H1 (cell line): ENCODE measurements around the gene P2RX6. TPM values are rescaled to one million over a fixed set of nuclear protein-coding genes. Genes with fewer than 3 reads are reported as not detected.

Source experiments
- CTCF ChIA-PET: fragments of 300-600 bp; sonication (Branson Sonifier 250); formaldehyde crosslinking; loops from one replicate; lab custom pipeline; 2021; ENCODE audit not compliant: partially characterized antibody; lab: Charles Lee
- POLR2A ChIA-PET: fragments of 300-600 bp; sonication (Branson Sonifier 250); formaldehyde crosslinking; loops from one replicate; lab custom pipeline; 2021; ENCODE audit warnings: inconsistent platforms; ENCODE audit not compliant: partially characterized antibody; lab: Charles Lee
- DNase-seq, 2 experiments: peaks; one replicate each; pipeline versions ENCODE4 v3.0.0 to v3.0.0-alpha.2; 2010 to 2022; ENCODE audit warnings: low spot score in 2 of 2, low read depth in 1 of 2, mixed read lengths in 1 of 2
- FAIRE-seq: peaks from 2 replicates; lab custom pipeline; 2011; peaks lifted over from hg19 to GRCh38; lab: Jason Lieb, UNC
- H2AFZ ChIP-seq: 2 replicates; pipeline ENCODE4 v1.8.1; 2012; ENCODE audit warnings: low read length, inconsistent platforms
- H2AK5ac ChIP-seq: 2 replicates; pipeline ENCODE4 v1.6.1; 2013; ENCODE audit warnings: low read depth, low read length
- H2BK120ac ChIP-seq: replicated peaks from 2 replicates; pipeline ENCODE3; 2013; ENCODE audit warnings: low read depth, low read length, inconsistent platforms
- H2BK12ac ChIP-seq: 2 replicates; pipeline ENCODE4 v1.6.1; 2013; ENCODE audit warnings: low read depth, low read length
- H2BK15ac ChIP-seq: 2 replicates; pipeline ENCODE4 v1.6.1; 2013; ENCODE audit warnings: low read length
- H2BK20ac ChIP-seq: 2 replicates; pipeline ENCODE4 v1.6.1; 2013; ENCODE audit warnings: low read length
- H2BK5ac ChIP-seq: 2 replicates; pipeline ENCODE4 v1.6.1; 2013; ENCODE audit warnings: low read depth, low read length
- H3K14ac ChIP-seq: 2 replicates; pipeline ENCODE4 v1.6.1; 2013; ENCODE audit warnings: inconsistent platforms; ENCODE audit not compliant: insufficient read length
- H3K18ac ChIP-seq: 2 replicates; pipeline ENCODE4 v1.6.1; 2013; ENCODE audit warnings: low read length; ENCODE audit errors: extremely low read depth
- H3K23ac ChIP-seq: 2 replicates; pipeline ENCODE4 v1.6.1; 2013; ENCODE audit warnings: inconsistent platforms; ENCODE audit not compliant: insufficient read length
- H3K23me2 ChIP-seq: 2 replicates; pipeline ENCODE4 v1.6.1; 2013; ENCODE audit warnings: low read depth, low read length
- H3K27ac ChIP-seq: 2 replicates; pipeline ENCODE4 v1.6.1; 2011; ENCODE audit warnings: low read depth, low read length, inconsistent platforms
- H3K27me3 ChIP-seq, 4 experiments: replicated peaks in 1 of 4; 1 replicate in 1 of 4; 2 replicates in 3 of 4; pipeline versions ENCODE4 v1.6.1 to v1.8.1; 2011 to 2013; ENCODE audit warnings: low read length in 3 of 4, mild to moderate bottlenecking in 3 of 4, inconsistent platforms in 2 of 4, mixed read lengths in 2 of 4, moderate library complexity in 1 of 4; ENCODE audit not compliant: control insufficient read depth in 3 of 4, insufficient read depth in 3 of 4; ENCODE audit errors: extremely low read depth in 1 of 4
- H3K36me3 ChIP-seq, 4 experiments: 2 replicates each; pipeline versions ENCODE4 v1.6.1 to v1.8.1; 2011 to 2013; ENCODE audit warnings: mild to moderate bottlenecking in 4 of 4, low read length in 3 of 4, moderate library complexity in 2 of 4, control low read depth in 1 of 4, inconsistent platforms in 1 of 4; ENCODE audit not compliant: insufficient read depth in 4 of 4, control insufficient read depth in 2 of 4
- H3K4ac ChIP-seq: replicated peaks from 2 replicates; pipeline ENCODE3; 2013; ENCODE audit warnings: low read length, low read depth, mixed read lengths, inconsistent platforms; ENCODE audit not compliant: insufficient read length
- H3K4me1 ChIP-seq, 4 experiments: replicated peaks in 1 of 4; 1 replicate in 1 of 4; 2 replicates in 3 of 4; pipeline versions ENCODE4 v1.6.1 to v1.8.1; 2011 to 2013; ENCODE audit warnings: low read length in 3 of 4, inconsistent platforms in 2 of 4, mixed read lengths in 1 of 4; ENCODE audit not compliant: insufficient read depth in 4 of 4, control insufficient read depth in 3 of 4
- H3K4me2 ChIP-seq, 2 experiments: 2 replicates each; pipeline versions ENCODE4 v1.6.1 to v1.8.1; 2011 to 2013; ENCODE audit warnings: low read depth in 2 of 2, low read length in 2 of 2, control low read depth in 1 of 2, inconsistent platforms in 1 of 2, mild to moderate bottlenecking in 1 of 2; ENCODE audit not compliant: insufficient read depth in 1 of 2
- H3K4me3 ChIP-seq, 4 experiments: fragments of 200-600, 300-600 bp in 1 of 4; sonication (generic), shearing (Covaris generic), sonication (Bioruptor Twin) in 1 of 4; 2 replicates each; pipeline versions ENCODE4 v1.5.1 to v1.8.1; 2011 to 2016; ENCODE audit warnings: low read length in 4 of 4, low read depth in 3 of 4, control low read depth in 2 of 4, inconsistent platforms in 2 of 4, mild to moderate bottlenecking in 2 of 4, mixed read lengths in 1 of 4, moderate library complexity in 1 of 4; ENCODE audit not compliant: insufficient read depth in 2 of 4; ENCODE audit errors: extremely low read depth in 1 of 4
- H3K56ac ChIP-seq: replicated peaks from 2 replicates; pipeline ENCODE3; 2013; ENCODE audit warnings: low read depth, mild to moderate bottlenecking, mixed read lengths, low read length, inconsistent platforms; ENCODE audit not compliant: insufficient read length
- H3K79me1 ChIP-seq: 2 replicates; pipeline ENCODE4 v1.6.1; 2013; ENCODE audit warnings: low read depth, low read length, control low read depth
- H3K79me2 ChIP-seq, 2 experiments: 2 replicates each; pipeline versions ENCODE4 v1.6.1 to v1.8.1; 2012 to 2013; ENCODE audit warnings: low read length in 2 of 2, mild to moderate bottlenecking in 2 of 2, inconsistent platforms in 1 of 2; ENCODE audit not compliant: insufficient read depth in 2 of 2, control insufficient read depth in 1 of 2
- H3K9ac ChIP-seq, 4 experiments: replicated peaks in 1 of 4; 1 replicate in 1 of 4; 2 replicates in 3 of 4; pipeline versions ENCODE4 v1.6.1 to v1.8.1; 2011 to 2013; ENCODE audit warnings: low read depth in 3 of 4, low read length in 3 of 4, control low read depth in 2 of 4, mild to moderate bottlenecking in 2 of 4, moderate library complexity in 2 of 4, inconsistent platforms in 1 of 4; ENCODE audit errors: extremely low read depth in 1 of 4
- H3K9me3 ChIP-seq, 2 experiments: 2 replicates each; pipeline versions ENCODE4 v1.6.1 to v1.8.1; 2012 to 2013; ENCODE audit warnings: mild to moderate bottlenecking in 2 of 2, moderate library complexity in 2 of 2, control low read depth in 1 of 2, inconsistent platforms in 1 of 2, low read depth in 1 of 2, low read length in 1 of 2, mixed read lengths in 1 of 2; ENCODE audit not compliant: insufficient read depth in 2 of 2
- H4K20me1 ChIP-seq, 2 experiments: replicated peaks in 1 of 2; 2 replicates each; pipeline versions ENCODE3 to v1.8.1; 2011 to 2013; ENCODE audit warnings: inconsistent platforms in 2 of 2, low read length in 2 of 2, mild to moderate bottlenecking in 1 of 2; ENCODE audit not compliant: insufficient read depth in 2 of 2, control insufficient read depth in 1 of 2
- H4K5ac ChIP-seq: 2 replicates; pipeline ENCODE4 v1.6.1; 2013; ENCODE audit warnings: low read length, low read depth, mixed read lengths, inconsistent platforms; ENCODE audit not compliant: insufficient read length
- H4K8ac ChIP-seq: 2 replicates; pipeline ENCODE4 v1.8.0; 2013; ENCODE audit warnings: mild to moderate bottlenecking, moderate library complexity, low read length, inconsistent platforms; ENCODE audit not compliant: insufficient read depth; ENCODE audit errors: extremely low read depth
- H4K91ac ChIP-seq: replicated peaks from 2 replicates; pipeline ENCODE3; 2013; ENCODE audit warnings: low read length, mixed read lengths, inconsistent platforms; ENCODE audit not compliant: insufficient read length
- CHD1 ChIP-seq: IDR thresholded peaks from 2 replicates; pipeline ENCODE4 v1.6.1; 2012; ENCODE audit warnings: low read depth, low read length, improper control_type of control experiment
- CTBP2 ChIP-seq: IDR thresholded peaks from 2 replicates; pipeline ENCODE4 v1.7.0; 2011; ENCODE audit warnings: borderline replicate concordance, mild to moderate bottlenecking, moderate library complexity, mixed read lengths, low read length; ENCODE audit not compliant: insufficient read depth, insufficient read length
- EGR1 ChIP-seq: IDR thresholded peaks from 2 replicates; pipeline ENCODE4 v1.6.1; 2011; ENCODE audit warnings: low read depth, low read length, borderline replicate concordance
- FOSL1 ChIP-seq: IDR thresholded peaks from 2 replicates; pipeline ENCODE4 v1.6.1; 2011; ENCODE audit warnings: mild to moderate bottlenecking, low read depth, low read length, moderate library complexity; ENCODE audit not compliant: insufficient read depth
- POLR2A ChIP-seq, 2 experiments: IDR thresholded peaks; 1 replicate in 1 of 2; 2 replicates in 1 of 2; pipeline ENCODE4 v1.6.1; 2011; ENCODE audit warnings: low read depth in 2 of 2, low read length in 2 of 2, mild to moderate bottlenecking in 2 of 2; ENCODE audit errors: control extremely low read depth in 1 of 2
- POLR2AphosphoS5 ChIP-seq: IDR thresholded peaks from 2 replicates; pipeline ENCODE4 v1.6.1; 2011; ENCODE audit warnings: low read depth, low read length
- POU5F1 ChIP-seq: IDR thresholded peaks from 2 replicates; pipeline ENCODE4 v1.6.1; 2011; ENCODE audit warnings: low read depth, mild to moderate bottlenecking, low read length, moderate library complexity
- RAD21 ChIP-seq, 2 experiments: IDR thresholded peaks in 1 of 2; conservative IDR thresholded peaks in 1 of 2; 2 replicates each; pipeline ENCODE4 v1.6.1; 2011; ENCODE audit warnings: low read depth in 2 of 2, low read length in 2 of 2, improper control_type of control experiment in 1 of 2, inconsistent platforms in 1 of 2, mild to moderate bottlenecking in 1 of 2, moderate library complexity in 1 of 2
- RNF2 ChIP-seq: fragments of 200-900, 300-1000 bp; sonication (generic); IDR thresholded peaks from 2 replicates; pipeline ENCODE4 v1.7.1; 2016; ENCODE audit warnings: borderline replicate concordance, low read depth, mild to moderate bottlenecking, antibody characterized with exemption, low read length; ENCODE audit not compliant: poor library complexity, severe bottlenecking; ENCODE audit errors: missing control alignments
- SAP30 ChIP-seq: fragments of 300-600 bp; sonication (generic); IDR thresholded peaks from 2 replicates; pipeline ENCODE4 v1.7.1; 2012; ENCODE audit warnings: low read length, moderate library complexity, mild to moderate bottlenecking, inconsistent platforms; ENCODE audit not compliant: insufficient read depth, insufficient replicate concordance
- SP4 ChIP-seq: IDR thresholded peaks from 2 replicates; pipeline ENCODE4 v1.6.1; 2012; ENCODE audit warnings: low read length, inconsistent platforms
- SUZ12 ChIP-seq: fragments of 200-600 bp; sonication (generic); IDR thresholded peaks from 2 replicates; pipeline ENCODE4 v1.6.1; 2012; ENCODE audit warnings: mild to moderate bottlenecking, inconsistent platforms, low read length, moderate library complexity, mixed read lengths
- TBP ChIP-seq: IDR thresholded peaks from 2 replicates; pipeline ENCODE4 v1.6.1; 2011; ENCODE audit warnings: low read depth, low read length, improper control_type of control experiment
- YY1 ChIP-seq: IDR thresholded peaks from 2 replicates; pipeline ENCODE4 v1.6.1; 2011; ENCODE audit warnings: low read depth, mild to moderate bottlenecking, low read length
- WGBS, 2 experiments: shearing (Covaris generic) in 1 of 2; methylation state at CpG; one replicate each; pipeline versions ENCODE4 v1.1.6 to v1.1.7; 2013 to 2015; ENCODE audit warnings: low lambda C conversion rate in 2 of 2, mixed read lengths in 2 of 2, inconsistent platforms in 1 of 2, low coverage in 1 of 2, missing lambda C conversion rate in 1 of 2; ENCODE audit not compliant: insufficient replicate concordance in 2 of 2, insufficient coverage in 1 of 2, insufficient read length in 1 of 2; ENCODE audit errors: extremely low coverage in 1 of 2, missing lambda C conversion rate in 1 of 2; 5-methylcytosine and 5-hydroxymethylcytosine counted together
- polyA plus RNA-seq, 7 experiments: library from polyadenylated mRNA; depleted of rRNA in 3 of 7; stranded (reverse) in 5 of 7; unstranded in 2 of 7; fragments of >200 nt in 5 of 7; fragments of 200-250 nt in 2 of 7; gene quantifications; 1 replicate in 5 of 7; 2 replicates in 1 of 7; 4 replicates in 1 of 7; pipeline versions ENCODE4 v1.2.1 to v1.2.3, GENCODE V29; 2011 to 2013; ENCODE audit warnings: missing spikeins in 2 of 7, mixed read lengths in 2 of 7
- total RNA-seq: library from RNA; stranded (reverse); fragmentation: NEBNext Ultra II Directional; extraction: Animal tissue kit (Norgen Biotek cat#: 25700); gene quantifications from 2 replicates; pipeline ENCODE4 v1.2.1, GENCODE V29; 2021

P2RX6 gene
- total and polyA plus RNA-seq, 2 of the 8 experiments (the other 6 are each of a cell fraction or from before 2014, with no cell fraction given) = 0.09 TPM; not detected in 1

- Histone ChIP-seq H3K4me2 (no peak overlapping the region), H3K9me3 (no peaks in the 10 kb centered on the region), H4K8ac (no peak overlapping the region), H2BK15ac (0 out of 2 replicates have a peak overlapping the region, but pooled peaks have one; percentile 31), H4K20me1 (no peaks in the 10 kb centered on the region), H2BK120ac (no peak overlapping the region), H3K14ac (no peak overlapping the region), H3K23ac (no peak overlapping the region), H3K27ac (no peak overlapping the region), H3K9ac (no peak overlapping the region), H3K4me1 (peaks cover 2 to 17% (median 12%) of the 10 kb centered on the region in 4 experiments; a peak in 5 of 7 replicates), H3K4ac (no peak overlapping the region), H3K79me1 (no peaks in the 10 kb centered on the region), H3K4me3 (no peak overlapping the region), H4K91ac (peak overlapping the region; percentile 1), H2BK5ac (no peak overlapping the region), H3K36me3 (no peaks in the 10 kb centered on the region), H3K23me2 (no peaks in the 10 kb centered on the region), H4K5ac (no peak overlapping the region), H3K18ac (no peak overlapping the region), H3K79me2 (no peaks in the 10 kb centered on the region), H3K27me3 (no peaks in the 10 kb centered on the region), H3K56ac (no peak overlapping the region), H2BK12ac (0 out of 2 replicates have a peak overlapping the region, but pooled peaks have one; percentile 71), H2BK20ac (peak overlapping the region; percentile 61; the same call in 1 of the 2 replicates), H2AFZ (peak overlapping the region; percentile 11; the same call in 1 of the 2 replicates), H2AK5ac (no peak overlapping the region)
- DNase-seq (peak in 1 of 2 experiments; percentile 54), FAIRE-seq (no peak)
- 83% methylated on average over 5 of the region's 7 CpGs; no CpG with 5 or more reads in 1 of the 2 experiments for WGBS, 2 experiments
- POLR2A ChIA-PET = no interaction called here
- CTCF ChIA-PET = interaction anchor here (0.9 to 2.7 kb wide), 5 partner anchors 8 to 49 kb away, joined by 3 to 12 read pairs (median 3); no protein-coding TSS in a partner anchor
- TF ChIP-seq SUZ12 = no peak
- TF ChIP-seq SAP30 = no peak
- TF ChIP-seq RAD21 (IDR thresholded peaks at IDR 0.05 in 1 of 2, conservative IDR thresholded peaks at IDR 0.05 in 1 of 2; ENCODE audit: low read depth in 2 of 2, low read length in 2 of 2) = no peak
- TF ChIP-seq EGR1 = no peak
- TF ChIP-seq POLR2AphosphoS5 = no peak
- TF ChIP-seq POU5F1 = no peak
- no peak for TF ChIP-seq CHD1
- TF ChIP-seq FOSL1 = no peak
- no peak for TF ChIP-seq CTBP2
- no peak for TF ChIP-seq YY1
- no peak for TF ChIP-seq POLR2A (IDR thresholded peaks at IDR 0.05; ENCODE audit: control extremely low read depth in 1 of 2, low read depth in 2 of 2, low read length in 2 of 2)
- no peak for TF ChIP-seq RNF2
- no peak for TF ChIP-seq SP4
- TF ChIP-seq TBP = no peak
These were observed 40.9 kb downstream of the P2RX6 start for GRCh38 chr22:21055880-21056319.
